GM12875 (cell line): ENCODE results near the gene TLL2.

ENCODE experiments used
- H3K4me3 ChIP-seq: one replicate; pipeline ENCODE4 v1.5.1; 2011; ENCODE audit warnings: low read depth, low read length, control low read depth
- CTCF ChIP-seq: IDR thresholded peaks from 2 replicates; pipeline ENCODE4 v1.5.1; 2011; ENCODE audit warnings: low read depth, mild to moderate bottlenecking, control low read depth, inconsistent platforms, low read length, moderate library complexity, borderline replicate concordance; ENCODE audit not compliant: insufficient read depth

TLL2 gene

GRCh38 chr10:96497391-96497790 is 16.3 kb downstream of the TLL2 start:
- no peak for TF ChIP-seq CTCF
- H3K4me3 ChIP-seq, result no peak overlapping the region

DNA sequence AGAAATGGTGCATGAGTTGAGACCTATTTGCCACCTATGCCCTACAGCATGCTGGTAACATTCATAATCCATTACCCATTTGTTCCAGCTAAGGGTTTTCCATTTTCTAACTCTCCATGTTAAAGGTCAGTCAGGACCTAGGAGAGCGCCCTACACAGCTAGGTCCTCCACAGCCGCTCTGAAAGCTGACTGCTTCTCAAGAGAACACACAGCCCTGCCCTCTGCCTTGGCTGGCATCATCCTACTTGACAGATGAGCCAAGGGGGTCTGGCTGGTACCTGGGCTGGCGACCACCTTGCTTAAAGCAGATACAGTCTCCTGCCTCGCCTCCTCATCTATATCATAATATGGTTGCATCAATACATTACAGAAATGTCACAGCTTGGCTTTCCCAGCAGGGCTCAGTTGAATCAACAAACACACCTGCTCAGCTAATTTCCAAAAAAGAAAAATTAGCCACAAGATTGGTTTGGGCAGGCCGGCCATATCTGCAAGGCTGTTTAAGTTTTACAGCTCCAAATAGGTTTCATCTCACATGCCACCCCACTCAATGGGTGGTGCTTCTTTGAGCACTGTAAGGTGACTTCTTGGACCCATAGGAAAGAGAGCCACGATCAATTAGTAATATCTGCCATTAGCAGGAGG is 17.3 kb downstream of the TLL2 start:
- no peak overlapping the region for H3K4me3 ChIP-seq
- TF ChIP-seq CTCF, result no peak

DNA sequence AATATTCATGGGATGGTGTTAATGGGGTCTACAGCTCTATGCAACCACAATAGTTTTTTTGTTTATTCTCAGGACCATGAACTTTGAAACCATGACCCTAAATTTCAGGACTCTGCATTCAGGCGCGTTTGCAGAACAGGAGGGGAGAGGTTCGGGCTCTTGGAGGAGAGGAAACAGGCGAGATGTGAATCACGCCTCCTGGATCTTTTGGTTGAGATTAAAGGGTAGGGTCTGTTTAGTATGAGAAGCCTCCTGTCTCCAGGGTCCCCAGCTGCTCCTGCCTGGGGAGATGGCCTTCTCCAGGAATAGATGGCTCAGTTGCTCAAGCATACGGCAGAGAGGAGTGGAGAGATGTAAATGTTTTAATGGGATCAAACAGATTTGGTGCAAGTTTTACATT is 18.2 kb downstream of the TLL2 start:
- TF ChIP-seq CTCF, result no peak
- H3K4me3 ChIP-seq, result no peak overlapping the region

- TF ChIP-seq CTCF, result no peak
- no peak overlapping the region for H3K4me3 ChIP-seq
These were observed 19.0 kb downstream of the TLL2 start for GRCh38 chr10:96494694-96495093.

DNA sequence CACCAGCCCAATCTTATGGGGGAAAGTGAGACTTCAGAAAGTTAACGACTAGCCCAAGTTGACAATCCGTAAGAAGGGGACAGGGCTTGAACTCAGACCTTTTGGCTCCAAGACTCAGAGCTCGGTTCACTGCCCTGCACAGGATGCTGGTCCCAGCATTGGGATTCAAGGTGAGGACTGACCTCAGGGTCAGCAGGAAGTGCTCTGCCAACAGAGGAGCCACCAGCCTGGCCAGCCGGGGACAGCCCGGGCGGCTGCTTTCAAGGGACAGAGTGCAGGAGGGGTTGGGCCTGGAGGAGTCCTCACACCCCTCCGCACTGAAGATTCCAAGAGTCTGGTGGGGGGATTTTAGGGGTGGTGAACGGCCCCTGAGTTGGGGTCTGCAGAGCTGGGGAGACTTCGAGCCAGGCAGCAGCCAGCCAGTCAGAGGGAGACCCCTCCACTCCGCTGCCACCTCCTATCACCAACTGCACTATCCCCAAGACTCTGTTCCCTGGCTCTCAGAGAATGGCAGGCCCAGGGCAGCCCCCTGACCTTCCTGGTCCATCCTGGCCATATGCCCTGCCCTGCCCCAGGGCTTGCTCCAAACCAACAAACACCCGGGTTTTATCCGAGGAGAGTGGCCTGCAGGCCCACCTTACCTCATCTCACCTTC is 19.7 kb downstream of the TLL2 start:
- TF ChIP-seq CTCF, result no peak
- H3K4me3 ChIP-seq, result no peak overlapping the region

DNA sequence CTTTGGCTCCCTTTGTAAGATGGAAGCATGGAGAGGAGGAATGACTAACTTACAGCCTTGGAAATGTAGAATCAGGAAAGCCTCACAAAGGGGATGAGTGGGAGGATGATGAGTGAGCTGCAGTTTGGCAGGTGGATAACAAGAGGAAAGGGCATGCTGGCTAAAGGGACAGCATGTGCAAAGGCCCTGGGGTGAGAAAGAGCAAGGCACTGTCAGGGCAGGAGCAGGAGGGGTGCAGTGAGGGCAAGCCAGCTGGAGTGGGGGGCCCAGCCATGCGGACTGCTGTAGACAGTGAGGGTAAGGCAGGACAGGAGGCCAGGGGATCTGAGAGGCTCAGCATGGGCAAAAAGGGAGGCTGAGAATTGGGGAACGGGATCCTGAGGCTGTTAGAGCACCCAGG is 20.5 kb downstream of the TLL2 start:
- TF ChIP-seq CTCF, result no peak
- no peak overlapping the region for H3K4me3 ChIP-seq

- no peak for TF ChIP-seq CTCF
These were observed 22.4 kb downstream of the TLL2 start for GRCh38 chr10:96491303-96491702.

More at GRCh38 chr10:96491303-96491702, 22.4 kb downstream of the TLL2 start:
- H3K4me3 ChIP-seq, result no peak overlapping the region
